CD4-positive, alpha-beta T cell treated with Interleukin-6 at 100 ng/mL for 8 hours (primary cell): ENCODE measurements around the gene TBC1D1.

ENCODE experiments used
- DNase-seq: peaks from one replicate; pipeline ENCODE4 v3.0.0-alpha.2; 2020; ENCODE audit warnings: mixed read lengths, low spot score

The TBC1D1 gene

GRCh38 chr4:38080061-38080974 lies 189.4 kb downstream of the TBC1D1 start:
- no peak for DNase-seq

- no peak for DNase-seq
Measured at GRCh38 chr4:38082021-38082420, 191.1 kb downstream of the TBC1D1 start.

DNA sequence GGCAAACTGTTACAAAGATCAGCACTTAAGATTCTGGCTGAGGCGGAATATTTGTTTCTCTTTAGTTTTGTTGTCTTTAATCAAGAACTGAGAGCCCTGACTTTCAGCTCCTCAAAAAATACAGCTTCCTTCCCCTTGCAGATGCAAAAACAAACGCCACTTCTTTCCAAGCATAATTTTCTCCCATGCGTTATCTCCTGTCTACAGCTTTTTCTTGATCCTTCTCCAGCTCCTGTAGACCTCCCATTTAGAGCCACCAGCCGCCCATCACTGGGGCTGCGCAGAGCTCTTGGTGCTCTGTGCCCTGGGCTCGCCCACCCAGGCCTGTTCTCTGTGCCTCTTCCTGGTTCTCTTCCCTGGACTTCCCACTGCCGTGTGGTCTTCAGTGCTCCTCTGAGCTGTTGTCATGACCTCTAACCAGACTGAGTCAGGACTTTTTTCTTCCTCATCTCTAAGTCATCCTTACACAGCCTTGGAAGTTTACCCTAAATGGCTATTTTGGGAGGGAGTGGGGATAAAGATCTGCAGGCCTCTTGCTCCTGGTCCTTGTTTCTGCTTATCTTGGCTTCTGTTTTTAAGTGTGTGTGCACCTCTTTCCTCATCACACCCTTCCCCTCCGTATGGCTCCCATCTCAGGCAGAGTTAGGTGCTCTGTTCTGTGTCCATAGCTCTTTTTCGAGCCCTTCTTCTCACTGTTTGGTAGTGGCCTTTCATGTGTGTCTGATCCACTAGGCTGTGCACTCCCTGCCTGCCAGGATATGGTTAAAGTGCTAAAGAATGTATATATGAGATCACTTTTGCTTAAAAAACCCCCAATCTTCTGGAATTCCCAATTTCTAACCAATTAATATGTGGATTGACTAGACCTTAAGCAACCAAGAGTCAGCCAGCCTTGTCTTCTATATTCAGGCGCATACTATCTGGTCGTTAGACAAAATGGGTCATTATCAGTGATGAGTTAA lies 191.8 kb downstream of the TBC1D1 start:
- no peak for DNase-seq

DNA sequence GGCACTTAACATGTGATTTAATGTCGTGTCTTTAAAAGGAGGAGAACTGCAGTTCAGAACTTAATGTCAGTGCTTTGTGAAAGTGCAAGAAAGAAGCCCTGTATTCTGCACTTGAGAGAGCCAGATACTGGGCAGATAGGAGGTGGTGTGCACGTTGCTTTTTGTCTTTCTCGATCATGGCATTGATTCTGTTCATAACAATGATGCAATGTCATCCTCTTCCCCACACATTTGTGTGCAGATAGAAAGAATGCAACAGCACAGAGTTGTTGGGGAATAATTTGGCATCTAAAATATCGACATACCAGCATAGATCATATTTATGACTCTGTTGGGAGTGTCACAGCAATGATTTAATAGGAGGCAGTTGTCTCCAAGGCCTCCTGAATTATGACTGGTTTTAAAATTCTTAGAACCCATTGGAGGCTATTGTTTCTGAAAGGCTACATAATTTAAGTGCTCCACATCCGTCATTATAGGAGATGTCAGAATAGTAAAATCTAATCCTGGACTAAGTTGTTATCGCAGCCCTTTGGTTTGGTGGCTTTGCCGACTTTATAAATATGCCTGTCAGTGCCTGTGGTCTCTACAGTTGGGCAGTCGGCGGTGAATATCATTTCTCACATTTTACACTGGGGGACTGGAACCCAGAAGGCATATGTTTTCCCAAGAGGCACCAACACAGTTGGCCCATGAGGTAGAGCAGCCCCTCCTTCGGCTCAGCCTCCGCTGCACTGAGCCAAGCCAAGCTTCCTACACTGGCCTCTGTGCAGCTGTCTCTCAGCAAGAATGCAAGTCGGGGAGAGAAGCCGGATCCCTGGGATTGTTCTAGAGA lies 194.2 kb downstream of the TBC1D1 start:
- no peak for DNase-seq

- no peak for DNase-seq
Measured at GRCh38 chr4:38085751-38086150, 194.9 kb downstream of the TBC1D1 start.

GRCh38 chr4:38086151-38086848 lies 195.4 kb downstream of the TBC1D1 start:
- no peak for DNase-seq

DNA sequence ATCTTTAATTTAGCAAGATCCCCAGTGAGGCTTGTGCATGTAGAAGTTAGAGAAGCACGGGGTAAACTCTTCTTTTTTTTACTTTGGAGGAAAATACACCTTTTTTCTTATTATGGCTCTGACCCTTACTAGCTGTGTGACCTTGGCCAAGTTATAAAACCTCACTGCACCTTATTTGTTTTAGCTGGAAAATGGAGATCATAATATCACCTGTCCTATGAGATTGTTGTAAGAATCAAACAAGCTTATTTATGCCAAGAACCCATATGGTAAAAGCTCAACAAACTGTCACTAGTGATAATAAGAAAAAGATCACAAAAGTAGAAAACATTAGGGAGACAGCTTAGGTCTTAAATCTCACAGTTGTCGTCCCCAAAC lies 196.0 kb downstream of the TBC1D1 start:
- DNase-seq = no peak

GRCh38 chr4:38088321-38088720 lies 197.4 kb downstream of the TBC1D1 start:
- no peak for DNase-seq

DNA sequence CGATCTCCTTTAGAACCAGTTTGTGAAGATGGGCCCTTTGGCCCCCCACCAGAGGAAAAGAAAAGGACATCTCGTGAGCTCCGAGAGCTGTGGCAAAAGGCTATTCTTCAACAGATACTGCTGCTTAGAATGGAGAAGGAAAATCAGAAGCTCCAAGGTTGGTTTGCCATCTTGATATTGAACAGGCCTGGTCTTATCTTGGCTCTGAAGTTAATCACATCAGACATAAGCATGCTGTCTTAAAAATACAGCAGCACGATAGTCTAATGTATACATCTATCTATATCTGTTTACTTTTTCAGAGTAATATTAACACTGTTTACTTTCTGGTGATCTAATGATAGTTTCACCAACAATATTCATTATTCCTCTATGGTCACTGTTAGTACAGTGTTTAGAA lies 199.1 kb downstream of the TBC1D1 start:
- no peak for DNase-seq

DNA sequence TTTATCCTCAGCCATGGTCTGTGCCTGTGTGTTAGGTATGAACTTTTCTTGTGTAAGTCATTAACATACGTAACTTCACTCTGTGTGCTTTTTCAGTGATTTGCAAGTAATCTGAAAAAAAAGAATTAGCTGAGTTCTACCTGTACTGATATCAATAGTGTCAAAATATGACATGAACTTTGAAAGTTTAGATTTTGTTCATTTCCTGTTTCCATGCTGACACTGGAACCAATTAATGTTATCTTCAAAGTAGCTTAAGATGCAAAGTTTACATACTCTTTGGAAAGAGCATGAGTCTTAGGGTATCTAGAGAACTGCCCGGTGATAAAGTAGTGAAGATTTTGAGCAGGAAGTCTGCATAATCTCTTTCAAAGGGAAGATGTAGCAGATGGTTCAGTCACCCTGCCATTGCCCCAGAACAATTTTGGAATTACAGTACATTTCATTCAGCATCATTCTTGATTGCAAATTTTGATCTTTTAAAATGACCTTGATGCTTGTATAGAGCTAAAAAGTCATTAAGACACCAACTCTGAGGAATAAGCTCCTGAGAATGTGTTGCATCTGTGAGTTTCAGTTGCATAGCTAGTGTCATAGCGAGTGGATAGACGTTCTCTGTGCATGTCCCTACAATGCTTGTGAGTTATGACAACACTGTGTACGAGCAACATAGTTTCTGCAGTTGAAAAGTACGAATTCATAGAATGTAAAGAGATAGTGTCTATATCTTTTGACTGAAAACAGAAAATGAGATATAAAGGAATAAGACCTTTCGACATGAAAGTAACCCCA lies 199.8 kb downstream of the TBC1D1 start:
- no peak for DNase-seq

DNA sequence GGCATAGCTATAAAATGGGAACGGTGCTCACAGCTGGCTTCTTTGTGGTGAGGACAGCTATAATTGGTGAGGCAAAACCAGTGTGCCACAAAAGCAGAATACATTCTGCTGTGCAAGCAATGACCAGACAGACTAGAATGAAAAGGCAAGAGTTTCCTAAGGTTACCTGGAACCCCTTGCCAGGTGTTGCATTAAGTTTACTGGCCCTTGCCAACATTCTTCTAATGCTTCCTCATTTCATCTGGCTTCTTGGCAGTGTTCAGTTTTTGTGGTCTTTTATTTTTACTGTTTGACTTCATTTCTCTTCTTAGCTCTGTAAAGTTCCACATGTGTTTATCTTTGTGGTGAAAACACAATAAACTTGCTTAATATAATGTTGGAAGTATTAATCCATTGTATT lies 200.8 kb downstream of the TBC1D1 start:
- no peak for DNase-seq

GRCh38 chr4:38092701-38093100 lies 201.8 kb downstream of the TBC1D1 start:
- no peak for DNase-seq

GRCh38 chr4:38094419-38094818 lies 203.5 kb downstream of the TBC1D1 start:
- DNase-seq = no peak

- DNase-seq = no peak
Measured at GRCh38 chr4:38095691-38096090, 204.8 kb downstream of the TBC1D1 start.

DNA sequence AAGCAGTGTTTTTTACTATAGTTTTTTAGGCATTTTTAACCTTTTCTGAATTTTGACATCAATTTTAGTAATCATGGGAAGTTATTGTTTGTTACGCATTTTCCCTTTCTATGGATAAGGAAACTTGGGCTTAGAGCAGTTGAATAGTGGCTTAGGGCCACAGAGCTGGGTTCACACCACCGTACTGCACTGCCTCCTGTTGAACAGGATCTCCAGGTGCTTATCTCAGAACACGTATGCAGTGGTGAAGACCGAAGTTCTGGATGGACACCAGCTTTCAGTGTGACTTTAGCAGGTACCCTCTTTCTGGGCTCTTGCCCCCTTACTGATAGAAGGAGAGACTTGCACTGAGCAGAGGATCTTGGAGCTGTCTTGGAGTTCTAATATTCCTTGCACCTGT lies 206.9 kb downstream of the TBC1D1 start:
- no peak for DNase-seq

DNA sequence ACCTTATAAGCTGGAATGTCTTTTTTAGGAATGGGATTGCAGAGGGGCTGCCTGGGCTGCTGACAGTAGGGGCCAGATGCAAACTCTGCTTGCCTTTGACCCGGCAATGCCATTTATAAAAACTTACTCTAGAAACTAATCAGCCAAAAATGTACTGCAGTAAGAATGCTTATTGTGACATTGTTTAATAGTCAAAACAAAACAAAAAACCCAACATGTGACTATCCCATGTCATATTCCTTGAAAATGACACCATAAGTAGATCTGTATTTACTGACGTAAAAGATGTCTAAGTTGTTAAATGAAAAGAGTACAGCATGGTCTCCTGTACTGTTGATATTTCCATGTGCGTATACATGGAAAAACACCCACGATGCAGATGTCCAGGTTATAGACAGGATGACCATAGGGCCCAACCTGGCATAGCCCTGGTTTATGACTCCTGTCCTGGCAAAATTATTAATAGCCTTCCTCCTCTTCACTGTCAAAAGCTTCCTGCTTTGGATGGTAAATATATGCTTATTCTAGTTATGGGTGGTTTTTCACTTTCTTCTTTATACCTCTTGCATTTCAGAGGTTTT lies 208.2 kb downstream of the TBC1D1 start:
- no peak for DNase-seq

- DNase-seq = no peak
Measured at GRCh38 chr4:38099908-38100407, 209.1 kb downstream of the TBC1D1 start.

DNA sequence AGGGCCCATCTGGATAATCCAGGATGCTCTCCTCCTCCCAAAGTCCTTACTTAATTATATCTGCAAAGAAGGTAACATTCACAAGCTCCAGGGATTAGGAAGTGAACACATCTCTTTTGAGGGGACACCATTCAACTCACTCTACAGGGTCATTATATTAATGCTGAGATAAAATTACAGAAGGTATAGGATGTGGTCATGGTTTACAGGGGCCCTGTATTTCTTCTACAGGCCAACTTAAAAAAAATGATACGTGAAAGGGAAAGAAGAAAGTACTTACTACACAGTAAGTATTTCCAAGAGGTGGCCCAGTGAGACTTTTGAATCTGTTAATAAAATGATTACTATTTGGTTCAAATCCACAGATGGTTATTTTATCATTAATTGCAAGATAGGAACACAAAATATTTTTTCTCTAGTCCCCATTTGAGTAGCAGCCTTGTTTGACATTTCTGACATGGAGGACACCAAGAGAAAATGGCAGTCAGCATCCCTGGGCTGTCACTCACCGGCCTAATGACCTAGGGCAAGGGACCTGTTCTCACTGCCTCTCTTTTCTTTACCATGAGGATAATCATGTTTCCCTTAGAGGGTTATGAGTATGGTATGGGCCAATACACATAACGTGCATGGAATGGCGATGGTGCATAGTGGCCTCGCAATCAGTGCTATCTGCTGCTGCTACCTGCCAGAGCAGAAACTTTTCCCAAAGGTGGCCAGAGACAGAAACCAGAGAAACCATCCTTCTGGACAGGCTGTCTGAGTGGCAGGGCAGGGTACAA lies 209.8 kb downstream of the TBC1D1 start:
- no peak for DNase-seq

DNA sequence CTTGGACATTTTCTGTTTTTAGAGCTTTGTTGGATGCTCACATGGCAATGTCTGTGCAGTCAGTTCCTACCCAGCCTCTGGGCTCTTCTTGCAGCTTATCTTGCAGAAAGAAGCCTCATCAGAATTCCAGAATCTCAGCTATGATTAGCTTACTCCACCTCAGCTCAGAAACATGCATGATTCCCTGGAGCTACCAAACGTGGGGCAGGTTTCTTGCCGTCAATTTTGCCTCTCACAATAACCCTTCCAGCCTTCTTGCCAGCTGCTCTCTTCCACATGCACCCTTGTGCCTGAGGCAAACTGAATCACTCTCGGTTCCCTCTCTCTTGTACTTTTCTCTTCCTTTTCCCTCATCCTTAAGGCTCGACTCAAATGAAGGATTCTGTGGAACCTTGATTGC lies 210.7 kb downstream of the TBC1D1 start:
- DNase-seq = no peak
